Measurements from ENCODE around the gene HMCN2.
A peak's percentile ranks its signal among the peaks of the same experiment; 100 is the strongest.

The HMCN2 gene

DNA sequence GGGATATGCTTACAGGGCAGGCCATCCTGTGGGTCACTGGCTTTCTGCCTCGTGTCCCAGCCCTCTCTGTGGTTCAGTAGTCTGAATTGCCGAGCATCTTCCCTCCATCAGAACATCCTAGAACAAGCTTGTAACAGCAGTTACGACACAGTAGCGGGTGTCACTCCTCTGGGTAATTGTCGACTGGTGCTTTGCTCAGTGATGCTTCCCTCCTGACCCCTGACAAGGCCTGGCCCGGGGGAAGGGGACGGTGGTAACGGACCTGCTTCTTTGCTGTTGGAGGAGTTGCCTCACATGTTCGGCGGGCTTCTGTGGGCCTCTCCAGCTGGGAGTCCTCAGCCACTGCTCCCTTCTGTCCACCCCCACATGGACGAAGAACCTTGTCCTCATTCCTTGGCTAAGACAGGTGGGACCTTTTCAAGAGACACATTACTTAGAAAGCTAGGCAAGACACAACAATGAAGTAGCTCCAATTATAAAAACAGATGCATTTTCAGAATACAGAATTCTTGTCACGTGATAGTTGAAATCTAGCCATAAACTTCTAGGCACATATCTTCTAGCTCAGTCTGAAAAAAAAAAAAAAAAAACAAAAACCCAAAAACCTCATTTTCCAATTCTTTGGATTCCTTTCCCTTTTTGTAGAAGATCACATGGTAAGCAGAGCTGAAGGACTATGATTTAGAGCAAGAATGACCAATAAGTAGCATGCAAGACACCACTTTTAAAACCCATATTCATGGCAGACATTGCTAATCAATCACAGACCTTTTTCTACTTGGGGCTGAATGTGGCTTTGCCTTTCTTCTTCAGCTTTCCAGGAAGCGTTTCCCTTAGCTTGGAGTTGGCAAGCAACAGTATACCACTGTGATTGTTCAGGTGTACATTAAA is 25.0 kb downstream of the HMCN2 start:
- no peak for DNase-seq

GRCh38 chr9:130291474-130291873 is 25.9 kb downstream of the HMCN2 start:
- no peak for DNase-seq

- DNase-seq = no peak
Measured at GRCh38 chr9:130292106-130292505, 26.5 kb downstream of the HMCN2 start.

DNA sequence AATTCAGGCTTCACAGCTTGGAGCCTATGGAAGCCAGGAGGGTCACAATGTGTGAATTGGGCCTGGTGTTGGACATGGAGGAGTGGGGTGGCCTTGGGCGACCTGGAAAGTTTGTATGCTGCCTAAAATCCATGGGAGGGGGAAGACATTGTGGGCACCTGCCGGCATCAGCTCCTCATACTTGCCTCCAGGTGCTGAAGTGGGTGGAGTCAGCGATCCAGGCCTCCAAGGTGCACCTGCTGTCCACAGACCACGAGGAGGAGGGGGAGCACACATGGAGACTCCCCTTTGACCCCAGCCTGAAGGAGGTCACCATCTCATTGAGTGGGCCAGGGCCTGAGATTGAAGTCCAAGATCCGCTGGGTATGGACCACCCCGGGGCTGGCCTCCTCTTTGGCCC is 29.1 kb downstream of the HMCN2 start:
- no peak for DNase-seq

- no peak for DNase-seq
Measured at GRCh38 chr9:130295431-130295830, 29.9 kb downstream of the HMCN2 start.

DNA sequence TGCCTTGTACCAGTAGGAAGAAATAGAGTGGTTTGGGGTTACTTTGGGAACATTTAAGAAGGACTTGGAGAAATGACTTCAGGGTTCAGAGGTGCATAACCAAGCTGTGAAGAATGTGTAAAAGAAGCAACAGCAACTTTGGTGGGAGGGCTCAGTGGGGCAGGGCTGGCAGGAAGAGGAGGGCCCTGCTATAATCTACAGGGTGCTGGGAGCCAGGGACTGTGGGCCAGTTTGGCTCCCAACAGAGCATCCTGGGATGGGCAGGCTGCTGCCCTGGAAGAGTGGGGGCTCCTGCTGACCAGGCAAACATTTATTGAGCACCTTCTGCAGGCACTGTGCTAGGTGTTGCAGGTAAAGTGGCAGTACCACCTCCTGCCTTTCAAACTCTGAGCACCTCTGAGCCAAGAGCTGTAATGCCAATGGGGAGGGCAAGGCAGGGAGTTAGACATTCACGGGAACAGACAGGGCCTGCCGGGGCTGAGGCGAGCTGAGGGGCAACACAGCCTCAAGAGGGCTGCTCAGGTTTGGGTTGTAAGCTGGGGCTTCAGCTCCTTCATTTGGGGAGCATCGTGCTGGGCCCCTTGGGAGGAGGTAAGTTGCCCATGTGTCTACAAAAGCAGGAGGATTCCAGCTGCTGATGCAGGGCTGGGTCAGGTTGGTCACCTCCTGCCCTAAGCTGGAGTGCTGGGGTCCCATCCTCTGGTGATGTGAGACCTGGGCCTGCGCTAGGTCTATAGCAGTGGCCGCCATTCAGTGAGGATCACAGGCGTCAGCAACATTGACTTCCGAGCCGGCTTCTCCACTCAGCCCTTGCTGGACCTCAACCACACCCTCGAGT is 30.6 kb downstream of the HMCN2 start:
- no peak for DNase-seq

GRCh38 chr9:130296783-130297055 is 31.2 kb downstream of the HMCN2 start:
- DNase-seq = no peak

GRCh38 chr9:130297371-130297770 is 31.8 kb downstream of the HMCN2 start:
- no peak for DNase-seq

DNA sequence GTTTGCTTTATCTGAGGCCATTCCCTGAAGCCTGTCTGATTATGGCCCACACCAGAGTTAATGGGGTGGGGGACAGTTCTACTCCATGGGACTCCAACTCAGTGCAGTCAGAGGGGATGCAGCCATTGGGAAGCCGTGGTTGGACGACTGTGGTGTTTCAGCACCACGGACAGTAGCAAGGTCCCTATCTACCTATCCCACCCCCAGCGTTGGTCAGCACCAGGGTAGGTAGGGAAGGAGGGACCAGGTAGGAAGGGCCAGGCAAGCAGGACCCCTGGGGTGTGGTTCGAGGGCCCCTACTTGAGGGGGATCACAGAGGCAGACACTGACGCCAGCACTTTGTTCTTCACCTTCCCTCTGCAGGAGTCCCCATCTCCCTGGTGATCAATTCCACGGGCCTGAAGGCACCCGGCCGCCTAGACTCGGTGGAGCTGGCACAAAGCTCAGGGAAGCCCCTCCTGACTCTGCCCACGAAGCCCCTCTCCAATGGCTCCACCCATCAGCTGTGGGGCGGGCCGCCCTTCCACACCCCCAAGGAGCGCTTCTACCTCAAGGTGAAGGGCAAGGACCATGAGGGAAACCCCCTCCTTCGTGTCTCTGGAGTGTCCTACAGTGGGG is 33.2 kb downstream of the HMCN2 start:
- DNase-seq = no peak

GRCh38 chr9:130299785-130300615 is 34.4 kb downstream of the HMCN2 start:
- DNase-seq = no peak

GRCh38 chr9:130300739-130301138 is 35.2 kb downstream of the HMCN2 start:
- no peak for DNase-seq

GRCh38 chr9:130301483-130302286 is 36.1 kb downstream of the HMCN2 start:
- peak; percentile 27 for DNase-seq

GRCh38 chr9:130302785-130303612 is 37.4 kb downstream of the HMCN2 start:
- no peak for DNase-seq

DNA sequence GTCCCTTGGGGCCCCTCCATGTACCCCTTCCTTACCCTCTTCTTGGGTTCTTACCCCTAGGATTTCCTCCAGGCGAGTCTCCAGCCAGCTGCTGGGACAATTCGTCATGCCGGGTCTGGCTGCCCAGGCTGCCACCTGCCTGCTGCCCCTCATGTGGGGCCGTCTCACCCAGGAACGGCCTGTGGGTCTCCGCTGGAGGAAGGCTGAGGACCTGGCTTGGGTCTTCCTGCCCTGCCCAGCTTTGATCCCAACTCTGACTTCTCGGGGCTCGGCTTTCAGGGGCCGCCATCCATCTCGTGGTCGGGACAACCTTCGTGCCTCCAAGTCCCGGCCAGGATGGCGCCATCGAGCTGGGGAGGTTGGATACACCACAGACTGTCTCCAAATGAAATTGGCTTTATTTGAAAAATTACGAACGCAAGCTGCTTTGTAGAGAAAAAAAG is 38.1 kb downstream of the HMCN2 start:
- DNase-seq = no peak

DNA sequence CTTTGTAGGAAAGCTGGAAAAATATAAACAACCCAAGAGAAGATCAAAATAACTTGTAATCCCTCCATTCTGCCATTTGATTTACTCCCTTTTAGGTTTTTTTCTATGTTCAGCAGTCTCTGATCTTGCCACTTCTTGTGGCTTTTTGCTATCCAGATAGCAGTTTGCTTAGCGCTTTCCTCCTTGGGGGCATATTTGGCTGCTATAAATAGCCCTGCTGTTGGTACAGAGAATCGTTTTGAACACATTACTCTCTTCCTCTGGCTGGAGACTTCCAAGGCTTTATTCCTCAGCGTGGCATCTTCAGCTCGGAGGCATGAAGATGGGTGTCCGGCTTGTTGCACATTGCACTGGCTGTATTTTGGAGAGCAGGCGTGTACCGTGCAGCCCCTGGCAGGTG is 38.6 kb downstream of the HMCN2 start:
- no peak for DNase-seq

DNA sequence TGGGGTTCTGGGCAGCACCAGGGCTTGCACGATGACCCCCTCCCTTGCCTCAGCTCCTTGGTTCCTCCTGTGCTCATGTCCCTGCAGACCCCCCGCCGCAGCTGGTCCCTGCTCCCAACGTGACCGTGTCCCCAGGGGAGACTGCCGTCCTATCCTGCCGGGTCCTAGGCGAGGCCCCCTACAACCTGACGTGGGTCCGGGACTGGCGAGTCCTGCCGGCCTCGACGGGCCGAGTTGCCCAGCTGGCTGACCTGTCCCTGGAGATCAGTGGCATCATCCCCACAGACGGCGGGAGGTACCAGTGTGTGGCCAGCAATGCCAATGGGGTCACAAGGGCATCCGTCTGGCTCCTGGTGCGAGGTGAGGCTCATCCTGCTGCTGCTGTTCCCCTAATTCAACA is 39.1 kb downstream of the HMCN2 start:
- DNase-seq = no peak

DNA sequence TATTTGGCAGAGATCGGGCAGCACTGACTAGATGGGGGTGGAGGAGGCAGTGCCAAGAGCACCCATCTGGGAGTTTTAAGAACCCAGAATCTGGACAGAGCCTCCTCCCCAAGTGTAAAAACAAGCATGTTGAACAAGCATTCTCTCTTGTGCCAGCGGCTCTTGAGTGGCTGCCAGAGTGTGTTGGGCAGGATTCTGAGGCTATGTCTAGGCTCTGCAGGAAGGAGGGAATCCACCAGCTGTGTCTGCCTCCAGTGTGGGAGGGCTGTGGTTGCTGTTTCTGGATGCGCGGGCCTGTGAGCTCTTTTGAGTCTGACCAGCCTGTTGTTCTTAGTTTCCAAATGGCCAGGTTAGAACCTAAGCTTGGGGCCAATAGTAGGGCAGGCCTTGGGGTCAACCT is 39.8 kb downstream of the HMCN2 start:
- peak; percentile 9 for DNase-seq

DNA sequence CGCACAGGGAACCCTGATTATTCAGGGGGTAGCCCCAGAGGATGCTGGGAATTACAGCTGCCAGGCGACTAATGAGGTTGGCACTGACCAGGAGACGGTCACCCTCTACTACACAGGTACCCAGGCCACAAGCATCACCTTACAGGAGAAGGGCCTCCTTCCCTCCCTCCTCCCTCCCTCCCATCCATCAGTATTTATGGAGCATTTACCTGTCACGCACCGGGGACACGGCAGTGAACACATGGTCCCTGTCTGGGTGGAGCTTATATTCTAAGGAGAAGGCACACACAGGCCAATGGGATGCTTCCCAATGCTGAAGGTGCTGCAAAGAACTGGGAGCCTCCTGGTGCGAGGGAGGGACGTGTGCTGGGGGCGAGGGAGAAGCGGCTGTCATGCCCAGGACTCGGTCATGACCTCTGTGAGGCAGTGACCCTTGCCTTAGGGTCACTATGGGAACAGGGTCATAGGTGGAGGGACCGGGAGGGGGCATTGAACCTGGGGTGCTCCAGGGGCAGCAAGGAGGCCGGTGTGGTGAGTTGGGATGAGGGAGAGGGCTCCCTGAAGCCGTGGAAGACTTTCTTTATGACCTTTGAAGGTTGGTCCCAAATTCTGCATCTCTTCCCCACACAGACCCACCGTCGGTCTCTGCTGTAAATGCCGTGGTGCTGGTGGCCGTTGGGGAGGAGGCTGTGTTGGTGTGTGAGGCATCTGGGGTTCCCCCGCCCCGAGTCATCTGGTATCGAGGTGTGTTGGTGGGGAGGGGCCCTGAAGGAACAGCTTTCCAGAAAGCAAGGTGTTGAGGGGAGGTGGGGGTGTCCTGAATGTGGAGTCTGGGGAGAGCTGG is 41.5 kb downstream of the HMCN2 start:
- no peak for DNase-seq

GRCh38 chr9:130307667-130307943 is 42.0 kb downstream of the HMCN2 start:
- no peak for DNase-seq

- DNase-seq = no peak
Measured at GRCh38 chr9:130308081-130308571, 42.6 kb downstream of the HMCN2 start.

Measured in NCI-H2029 (cell line).